Stimulated activated CD4-positive, alpha-beta T cell treated with anti-CD3 and anti-CD28 coated beads, TNF-alpha, amount 100 ng/mL, for 4 hours (primary cell): ENCODE data around the gene LAMB4.

Experiments
- DNase-seq, 3 experiments: peaks; one replicate each; pipeline ENCODE4 v3.0.0-alpha.2; 2020; ENCODE audit warnings: low read depth in 3 of 3

LAMB4 gene

GRCh38 chr7:108014747-108015682, 115.1 kb downstream of the LAMB4 start:
- no peak for DNase-seq

GRCh38 chr7:108014215-108014614, 115.9 kb downstream of the LAMB4 start:
- DNase-seq, result no peak

- no peak for DNase-seq
Measured at GRCh38 chr7:108012499-108013430, 117.4 kb downstream of the LAMB4 start.

GRCh38 chr7:108010377-108010776, 119.8 kb downstream of the LAMB4 start:
- DNase-seq, result no peak

GRCh38 chr7:108009873-108010272, 120.3 kb downstream of the LAMB4 start:
- DNase-seq, result no peak

- DNase-seq, result no peak
Measured at GRCh38 chr7:108008827-108009226, 121.3 kb downstream of the LAMB4 start.

GRCh38 chr7:108008240-108008639, 121.9 kb downstream of the LAMB4 start:
- no peak for DNase-seq

GRCh38 chr7:108007762-108008161, 122.4 kb downstream of the LAMB4 start:
- no peak for DNase-seq

GRCh38 chr7:108007261-108007660, 122.9 kb downstream of the LAMB4 start:
- DNase-seq, result no peak

GRCh38 chr7:108004220-108005142, 125.7 kb downstream of the LAMB4 start:
- DNase-seq, result no peak

GRCh38 chr7:108003599-108003935, 126.6 kb downstream of the LAMB4 start:
- DNase-seq, result no peak

- no peak for DNase-seq
Measured at GRCh38 chr7:108002726-108003598, 127.2 kb downstream of the LAMB4 start, which contains the start of gene LAMB1. Gene LAMB1, minus strand, starts transcription at chr7:108003161. Its CDS starts 276 bp downstream, at chr7:108002885.

- DNase-seq, result no peak
Measured at GRCh38 chr7:108001764-108002725, 128.1 kb downstream of the LAMB4 start.

- no peak for DNase-seq
Measured at GRCh38 chr7:108000875-108001763, 129.0 kb downstream of the LAMB4 start.

GRCh38 chr7:107999779-108000560, 130.2 kb downstream of the LAMB4 start:
- no peak for DNase-seq

GRCh38 chr7:107998660-107999480, 131.3 kb downstream of the LAMB4 start:
- DNase-seq, result no peak
